ENCODE results near the gene TMEM255A.

Gene TMEM255A

DNA sequence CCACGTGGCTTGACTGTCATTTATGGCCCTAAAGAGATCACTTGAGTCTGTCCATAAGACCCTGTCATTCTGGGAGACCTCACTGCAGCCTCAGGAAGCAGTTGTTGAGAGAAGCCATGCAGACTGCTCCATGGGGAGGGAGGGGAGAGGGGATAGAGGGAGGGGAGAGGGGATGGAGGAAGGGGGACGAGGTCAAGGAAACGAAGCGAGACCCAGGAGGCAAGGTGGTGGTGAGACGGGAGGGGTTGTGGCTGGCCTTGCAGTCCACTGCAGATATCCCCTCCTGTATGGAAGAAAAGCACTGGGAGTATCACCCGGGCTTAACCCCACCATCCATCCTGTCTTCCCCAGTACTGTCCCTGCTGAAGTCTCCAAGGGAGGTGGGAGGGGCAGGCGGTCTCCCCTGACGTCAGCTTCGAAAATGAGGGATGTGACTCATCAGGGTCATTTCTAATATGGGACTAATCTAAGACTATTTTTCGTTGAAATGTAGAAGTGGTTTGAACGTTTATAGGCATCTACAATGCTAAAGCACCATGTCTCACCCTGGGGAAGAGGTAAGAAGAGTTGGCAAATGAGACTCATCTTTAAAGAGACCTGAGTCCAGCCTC, 5.6 kb downstream of the TMEM255A start:
- no peak for DNase-seq (ENCODE audit: low read depth)
- no peaks in the 10 kb centered on the region for H3K9me3 ChIP-seq (ENCODE audit: control insufficient read depth, low read length)

DNA sequence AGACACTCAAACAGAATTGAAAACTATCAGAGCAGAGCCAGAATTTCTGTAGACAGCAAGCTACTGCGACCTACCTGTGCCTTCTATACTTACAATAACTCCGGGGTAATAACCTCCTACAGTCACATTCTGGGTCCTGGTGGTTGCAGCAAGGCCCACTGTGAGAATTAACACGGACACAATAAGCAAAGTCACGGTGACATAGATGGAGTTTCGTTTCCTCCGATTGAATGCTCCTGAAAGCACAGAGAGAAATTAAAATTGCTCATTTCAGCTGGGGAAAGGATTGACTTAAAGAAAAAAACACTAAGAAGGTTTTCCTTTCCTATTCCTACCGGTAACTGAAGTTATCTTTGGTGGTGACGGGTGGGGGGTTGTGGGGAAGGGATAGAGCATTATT, 7.0 kb downstream of the TMEM255A start:
- DNase-seq (ENCODE audit: low read depth): no peak
- H3K4me1 ChIP-seq (ENCODE audit: control insufficient read depth, insufficient read depth, low read length): peaks cover 4% of the 10 kb centered on the region
- no peak overlapping the region for H3K9ac ChIP-seq (ENCODE audit: low read length)
- H3K4me3 ChIP-seq (ENCODE audit: low read length): no peak overlapping the region
- no peaks in the 10 kb centered on the region for H3K9me3 ChIP-seq (ENCODE audit: control insufficient read depth, low read length)
- peaks cover 50% of the 10 kb centered on the region for H3K27me3 ChIP-seq (replicated peaks; ENCODE audit: control insufficient read depth, insufficient read depth, low read length)
- no peaks in the 10 kb centered on the region for H3K36me3 ChIP-seq (ENCODE audit: control insufficient read depth, insufficient read depth, low read length, severe bottlenecking)

More for the DNA sequence above, 5.6 kb downstream of the TMEM255A start:
- Histone ChIP-seq H3K9ac (ENCODE audit: low read length) (no peak overlapping the region), H3K27me3 (replicated peaks; ENCODE audit: control insufficient read depth, insufficient read depth, low read length) (peaks cover 62% of the 10 kb centered on the region), H3K4me3 (ENCODE audit: low read length) (no peak overlapping the region), H3K36me3 (ENCODE audit: control insufficient read depth, insufficient read depth, low read length, severe bottlenecking) (no peaks in the 10 kb centered on the region), H3K4me1 (ENCODE audit: control insufficient read depth, insufficient read depth, low read length) (peaks cover 11% of the 10 kb centered on the region)

DNA sequence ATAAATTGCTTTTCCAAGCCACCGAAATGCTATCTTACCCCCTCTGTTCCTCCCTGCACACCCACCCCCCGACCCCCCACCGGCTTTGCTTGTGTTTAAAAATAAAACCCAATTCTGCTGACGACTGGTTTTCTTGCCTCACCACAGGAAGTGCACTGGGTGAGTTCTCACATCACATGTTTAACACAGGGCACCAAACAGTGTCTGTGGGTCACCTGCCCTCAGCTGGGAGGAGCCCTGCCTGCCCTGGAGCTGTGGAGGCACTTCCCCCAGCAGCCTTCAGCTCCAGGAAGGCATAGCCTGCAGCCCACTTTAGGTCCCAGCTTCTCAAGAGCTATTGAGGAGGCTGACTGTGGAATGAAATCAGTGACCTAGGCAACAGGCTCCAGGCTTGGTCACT, 8.8 kb downstream of the TMEM255A start:
- H3K27me3 ChIP-seq (replicated peaks; ENCODE audit: control insufficient read depth, insufficient read depth, low read length): peaks cover 39% of the 10 kb centered on the region
- no peak for DNase-seq (ENCODE audit: low read depth)
- H3K36me3 ChIP-seq (ENCODE audit: control insufficient read depth, insufficient read depth, low read length, severe bottlenecking): no peaks in the 10 kb centered on the region
- no peaks in the 10 kb centered on the region for H3K9me3 ChIP-seq (ENCODE audit: control insufficient read depth, low read length)
- no peak overlapping the region for H3K9ac ChIP-seq (ENCODE audit: low read length)
- no peaks in the 10 kb centered on the region for H3K4me1 ChIP-seq (ENCODE audit: control insufficient read depth, insufficient read depth, low read length)
- H3K4me3 ChIP-seq (ENCODE audit: low read length): no peak overlapping the region

DNA sequence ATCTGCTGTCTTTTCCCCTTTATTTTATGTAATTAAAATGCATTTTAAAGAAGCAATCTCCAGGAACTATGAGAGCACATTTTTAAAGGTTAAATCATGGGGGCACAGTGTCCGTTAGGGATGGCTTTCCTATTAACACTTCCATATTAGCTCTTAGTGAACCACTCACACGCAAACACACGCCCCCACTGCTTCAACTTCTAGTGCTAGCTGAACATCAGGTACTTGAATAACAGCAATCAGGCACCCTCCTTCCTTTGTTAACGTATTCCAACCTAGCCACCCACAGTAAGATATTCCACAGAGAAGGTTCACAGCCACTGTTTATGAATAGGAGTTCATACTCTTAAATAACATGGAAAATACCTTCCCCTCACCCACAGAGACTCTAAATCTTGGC, 9.3 kb downstream of the TMEM255A start:
- no peak overlapping the region for H3K9ac ChIP-seq (ENCODE audit: low read length)
- H3K4me3 ChIP-seq (ENCODE audit: low read length): no peak overlapping the region
- peaks cover 38% of the 10 kb centered on the region for H3K27me3 ChIP-seq (replicated peaks; ENCODE audit: control insufficient read depth, insufficient read depth, low read length)
- H3K9me3 ChIP-seq (ENCODE audit: control insufficient read depth, low read length): no peaks in the 10 kb centered on the region
- H3K4me1 ChIP-seq (ENCODE audit: control insufficient read depth, insufficient read depth, low read length): no peaks in the 10 kb centered on the region
- no peaks in the 10 kb centered on the region for H3K36me3 ChIP-seq (ENCODE audit: control insufficient read depth, insufficient read depth, low read length, severe bottlenecking)
- DNase-seq (ENCODE audit: low read depth): no peak

DNA sequence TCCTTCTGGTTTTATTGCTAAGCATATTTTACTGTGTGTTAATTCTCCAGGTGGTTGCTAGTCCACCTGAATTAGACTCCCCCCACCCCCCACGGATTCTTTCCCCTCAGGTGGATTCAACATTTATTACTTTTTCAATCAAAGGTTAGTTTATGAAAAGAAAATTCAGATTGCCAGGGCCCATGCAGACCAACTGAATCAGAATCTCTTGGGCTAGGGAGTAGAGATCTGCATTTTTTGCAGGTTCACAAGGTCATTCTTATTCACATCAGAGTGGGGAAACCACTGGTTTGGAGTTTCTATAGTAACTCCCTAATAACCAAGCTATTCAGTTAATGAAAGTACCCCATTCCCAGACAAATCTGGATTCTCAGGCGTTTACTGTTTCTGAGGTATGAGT, 9.8 kb downstream of the TMEM255A start:
- Histone ChIP-seq H3K9me3 (ENCODE audit: control insufficient read depth, low read length) (no peaks in the 10 kb centered on the region), H3K9ac (ENCODE audit: low read length) (no peak overlapping the region), H3K4me3 (ENCODE audit: low read length) (no peak overlapping the region), H3K4me1 (ENCODE audit: control insufficient read depth, insufficient read depth, low read length) (no peaks in the 10 kb centered on the region), H3K36me3 (ENCODE audit: control insufficient read depth, insufficient read depth, low read length, severe bottlenecking) (no peaks in the 10 kb centered on the region), H3K27me3 (replicated peaks; ENCODE audit: control insufficient read depth, insufficient read depth, low read length) (peaks cover 34% of the 10 kb centered on the region)
- no peak for DNase-seq (ENCODE audit: low read depth)

DNA sequence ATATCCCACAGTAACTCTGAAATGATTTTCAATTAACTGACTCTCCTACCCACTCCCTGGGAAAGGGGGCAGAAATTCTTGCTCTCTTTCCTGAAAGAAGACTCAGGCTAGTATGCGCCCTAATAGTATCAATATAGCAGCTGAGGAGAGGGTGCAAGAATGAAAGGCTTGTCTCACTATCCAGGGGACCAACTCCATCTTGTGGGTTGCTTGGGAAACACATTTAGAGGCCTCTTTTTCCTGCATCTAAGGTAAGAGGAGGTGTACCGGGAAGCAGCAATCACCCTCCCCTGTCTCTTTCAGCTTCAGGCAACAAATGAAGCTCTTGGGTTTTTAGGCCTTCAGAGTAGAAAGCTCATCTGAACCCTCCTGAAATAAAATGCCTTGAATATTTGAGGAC, 11.3 kb downstream of the TMEM255A start:
- Histone ChIP-seq H3K36me3 (ENCODE audit: control insufficient read depth, insufficient read depth, low read length, severe bottlenecking) (no peaks in the 10 kb centered on the region), H3K4me1 (ENCODE audit: control insufficient read depth, insufficient read depth, low read length) (no peaks in the 10 kb centered on the region), H3K27me3 (replicated peaks; ENCODE audit: control insufficient read depth, insufficient read depth, low read length) (peaks cover 27% of the 10 kb centered on the region), H3K4me3 (ENCODE audit: low read length) (no peak overlapping the region), H3K9me3 (ENCODE audit: control insufficient read depth, low read length) (no peaks in the 10 kb centered on the region), H3K9ac (ENCODE audit: low read length) (no peak overlapping the region)
- DNase-seq (ENCODE audit: low read depth): no peak

DNA sequence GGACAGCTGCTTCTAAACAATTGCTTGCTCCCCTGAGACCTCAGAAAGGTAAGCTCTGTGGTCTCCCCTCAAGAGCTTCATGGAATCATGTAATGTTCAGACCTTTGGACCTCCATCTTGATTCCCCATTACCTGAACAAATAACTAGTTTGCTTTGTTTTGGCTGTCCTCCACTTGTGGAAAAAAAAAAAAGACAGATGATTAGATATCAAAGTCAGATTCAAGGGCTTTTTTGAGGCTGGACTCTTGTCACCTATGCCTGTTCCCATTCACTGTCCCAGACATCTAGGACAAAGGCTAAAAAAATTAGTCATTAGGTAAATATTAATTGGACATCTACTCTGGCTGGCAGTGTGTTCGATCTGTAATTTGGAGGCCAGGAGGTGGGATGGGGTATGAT, 13.3 kb downstream of the TMEM255A start:
- Histone ChIP-seq H3K36me3 (ENCODE audit: control insufficient read depth, insufficient read depth, low read length, severe bottlenecking) (no peaks in the 10 kb centered on the region), H3K4me3 (ENCODE audit: low read length) (no peak overlapping the region), H3K9ac (ENCODE audit: low read length) (no peak overlapping the region), H3K4me1 (ENCODE audit: control insufficient read depth, insufficient read depth, low read length) (no peaks in the 10 kb centered on the region), H3K27me3 (replicated peaks; ENCODE audit: control insufficient read depth, insufficient read depth, low read length) (peaks cover 21% of the 10 kb centered on the region), H3K9me3 (ENCODE audit: control insufficient read depth, low read length) (no peaks in the 10 kb centered on the region)
- DNase-seq (ENCODE audit: low read depth): no peak

DNA sequence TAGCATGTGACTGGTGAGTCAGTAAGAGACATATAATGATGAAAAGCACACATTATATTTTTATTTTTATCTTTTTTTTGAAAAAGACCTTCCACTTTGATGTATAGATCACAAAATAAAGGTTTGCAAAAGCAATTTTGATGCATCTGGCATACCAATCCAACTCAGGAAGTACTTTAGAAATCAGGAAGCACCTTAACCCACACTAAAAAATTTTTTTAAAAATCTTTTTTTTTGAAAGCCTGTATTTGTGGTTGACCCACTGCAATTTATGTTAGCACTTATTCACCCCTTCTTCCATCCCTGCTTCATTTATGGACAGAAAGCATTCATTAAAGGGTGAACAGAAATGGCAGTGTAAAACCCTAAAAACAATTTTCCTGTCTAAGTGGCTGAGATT, 16.6 kb downstream of the TMEM255A start:
- Histone ChIP-seq H3K27me3 (replicated peaks; ENCODE audit: control insufficient read depth, insufficient read depth, low read length) (peaks cover 12% of the 10 kb centered on the region), H3K36me3 (ENCODE audit: control insufficient read depth, insufficient read depth, low read length, severe bottlenecking) (no peaks in the 10 kb centered on the region), H3K4me3 (ENCODE audit: low read length) (no peak overlapping the region), H3K9me3 (ENCODE audit: control insufficient read depth, low read length) (no peaks in the 10 kb centered on the region), H3K4me1 (ENCODE audit: control insufficient read depth, insufficient read depth, low read length) (no peaks in the 10 kb centered on the region), H3K9ac (ENCODE audit: low read length) (no peak overlapping the region)
- DNase-seq (ENCODE audit: low read depth): no peak

DNA sequence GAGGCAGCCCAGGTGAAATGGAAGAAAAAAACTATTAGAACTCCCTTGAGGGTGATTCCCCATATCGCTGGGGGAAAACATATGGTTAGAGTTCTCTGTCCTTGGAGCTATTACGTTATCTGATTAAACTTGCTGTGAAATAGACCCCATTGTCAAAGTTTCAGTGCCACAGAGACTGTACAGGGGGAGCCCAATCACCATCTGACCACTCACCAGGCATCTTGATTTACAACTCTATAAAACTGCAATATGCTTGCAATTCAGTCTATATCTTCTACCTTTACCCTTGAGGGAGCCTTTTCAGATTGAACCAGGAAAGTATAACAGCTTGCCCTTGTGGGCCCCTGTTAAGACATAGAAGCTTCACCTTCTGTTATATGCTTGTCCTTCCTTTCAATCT, 18.2 kb downstream of the TMEM255A start:
- Histone ChIP-seq H3K9ac (ENCODE audit: low read length) (no peak overlapping the region), H3K27me3 (replicated peaks; ENCODE audit: control insufficient read depth, insufficient read depth, low read length) (peaks cover 12% of the 10 kb centered on the region), H3K4me3 (ENCODE audit: low read length) (no peak overlapping the region), H3K36me3 (ENCODE audit: control insufficient read depth, insufficient read depth, low read length, severe bottlenecking) (no peaks in the 10 kb centered on the region), H3K4me1 (ENCODE audit: control insufficient read depth, insufficient read depth, low read length) (no peaks in the 10 kb centered on the region), H3K9me3 (ENCODE audit: control insufficient read depth, low read length) (no peaks in the 10 kb centered on the region)
- DNase-seq (ENCODE audit: low read depth): no peak

DNA sequence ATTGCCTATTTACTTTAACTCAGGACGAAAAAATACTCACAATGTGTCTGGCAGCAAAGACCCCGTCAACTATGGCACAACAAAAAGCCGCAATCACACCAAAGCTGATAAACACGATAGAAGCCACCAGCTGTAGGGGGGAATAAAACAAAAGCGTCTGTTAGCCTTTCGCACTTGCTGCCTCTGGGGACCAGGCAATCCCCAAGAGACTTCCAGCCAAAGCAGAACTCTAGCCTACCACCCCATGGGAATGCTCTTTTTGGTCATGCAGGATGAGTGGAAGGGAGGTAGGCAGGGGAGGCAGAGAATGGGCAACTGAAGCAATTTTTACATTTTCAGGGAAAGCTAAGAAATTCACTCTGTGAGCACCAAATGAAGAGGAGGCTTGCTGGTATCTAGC, 20.1 kb downstream of the TMEM255A start:
- Histone ChIP-seq H3K27me3 (replicated peaks; ENCODE audit: control insufficient read depth, insufficient read depth, low read length) (peaks cover 6% of the 10 kb centered on the region), H3K9ac (ENCODE audit: low read length) (no peak overlapping the region)
- DNase-seq (ENCODE audit: low read depth): no peak

DNA sequence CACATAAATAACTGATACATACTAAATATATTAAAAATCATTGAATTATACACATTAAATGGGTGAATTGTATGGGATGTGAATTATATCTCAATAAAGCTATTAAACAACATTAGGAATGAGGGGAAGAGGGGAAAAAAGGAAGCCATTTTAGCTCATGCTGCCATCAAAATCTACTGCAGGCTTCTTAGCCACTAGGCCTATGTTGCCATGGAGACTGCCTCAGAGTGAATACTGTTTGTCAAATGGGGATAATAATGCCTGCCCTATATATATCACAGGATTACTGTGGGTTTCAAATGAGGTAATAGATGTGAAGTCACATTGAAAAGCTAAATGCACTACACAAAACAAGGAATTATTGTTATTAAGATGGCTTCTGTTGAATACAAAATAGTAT, 21.2 kb downstream of the TMEM255A start:
- no peak overlapping the region for H3K9ac ChIP-seq (ENCODE audit: low read length)
- no peak for DNase-seq (ENCODE audit: low read depth)

More for the DNA sequence above, 20.1 kb downstream of the TMEM255A start:
- H3K4me1 ChIP-seq (ENCODE audit: control insufficient read depth, insufficient read depth, low read length): no peaks in the 10 kb centered on the region
- H3K36me3 ChIP-seq (ENCODE audit: control insufficient read depth, insufficient read depth, low read length, severe bottlenecking): no peaks in the 10 kb centered on the region
- H3K4me3 ChIP-seq (ENCODE audit: low read length): no peak overlapping the region
- no peaks in the 10 kb centered on the region for H3K9me3 ChIP-seq (ENCODE audit: control insufficient read depth, low read length)

DNA sequence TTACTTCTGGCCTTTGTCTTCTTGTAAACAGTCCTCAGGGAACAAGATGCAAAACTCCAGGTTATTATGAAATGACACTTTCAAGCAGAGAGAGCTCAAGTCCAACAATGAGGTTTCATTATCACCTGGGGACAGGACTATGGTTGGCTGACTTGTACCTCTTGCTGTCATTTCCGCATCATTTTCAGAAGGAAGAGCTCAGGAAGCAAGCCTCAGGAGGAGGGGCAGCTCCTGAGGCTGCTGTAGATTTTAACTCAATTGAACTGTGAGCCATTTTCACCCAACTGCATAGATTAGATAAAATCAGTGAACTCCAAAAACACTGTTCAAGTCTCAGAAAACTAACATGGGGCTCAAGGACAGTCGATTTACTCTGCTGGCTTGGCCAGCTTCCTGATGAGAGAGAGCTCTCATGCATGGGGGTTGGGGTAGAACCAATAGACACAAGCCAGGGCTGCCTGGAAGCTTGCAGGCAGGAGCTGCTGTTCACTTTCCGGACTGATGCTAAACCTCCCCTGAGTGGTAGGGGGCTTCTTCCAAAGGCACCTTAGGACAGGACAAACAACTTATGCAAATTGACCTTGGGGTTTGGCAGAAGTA, 23.6 kb downstream of the TMEM255A start:
- H3K4me3 ChIP-seq (ENCODE audit: low read length): no peak overlapping the region
- no peaks in the 10 kb centered on the region for H3K9me3 ChIP-seq (ENCODE audit: control insufficient read depth, low read length)
- H3K9ac ChIP-seq (ENCODE audit: low read length): no peak overlapping the region
- H3K27me3 ChIP-seq (replicated peaks; ENCODE audit: control insufficient read depth, insufficient read depth, low read length): peaks cover 14% of the 10 kb centered on the region
- H3K4me1 ChIP-seq (ENCODE audit: control insufficient read depth, insufficient read depth, low read length): no peaks in the 10 kb centered on the region
- no peak for DNase-seq (ENCODE audit: low read depth)
- no peaks in the 10 kb centered on the region for H3K36me3 ChIP-seq (ENCODE audit: control insufficient read depth, insufficient read depth, low read length, severe bottlenecking)

More for the DNA sequence above, 21.2 kb downstream of the TMEM255A start:
- Histone ChIP-seq H3K4me1 (ENCODE audit: control insufficient read depth, insufficient read depth, low read length) (no peaks in the 10 kb centered on the region), H3K4me3 (ENCODE audit: low read length) (no peak overlapping the region), H3K9me3 (ENCODE audit: control insufficient read depth, low read length) (no peaks in the 10 kb centered on the region), H3K36me3 (ENCODE audit: control insufficient read depth, insufficient read depth, low read length, severe bottlenecking) (no peaks in the 10 kb centered on the region), H3K27me3 (replicated peaks; ENCODE audit: control insufficient read depth, insufficient read depth, low read length) (peaks cover 6% of the 10 kb centered on the region)
